HEK293 (cell line): ENCODE results near the gene CACNB2.

ENCODE experiments used
- GFI1B ChIP-seq: fragments of 450-650 bp; formaldehyde crosslinking; IDR thresholded peaks from 2 replicates; pipeline ENCODE4 v1.5.1; 2016; ENCODE audit warnings: missing biosample characterization, missing genetic modification characterization
- ZNF184 ChIP-seq: fragments of 450-650 bp; IDR thresholded peaks from 2 replicates; pipeline ENCODE4 v1.5.1; 2018; ENCODE audit warnings: missing biosample characterization, mild to moderate bottlenecking, missing genetic modification characterization
- ZNF747 ChIP-seq: fragments of 450-650 bp; formaldehyde crosslinking; IDR thresholded peaks from 2 replicates; pipeline ENCODE4 v1.5.1; 2016; ENCODE audit warnings: missing biosample characterization, missing genetic modification characterization
- TF ChIP-seq, protein P1 (sequence below): fragments of 450-650 bp; formaldehyde crosslinking; IDR thresholded peaks from 2 replicates; pipeline ENCODE4 v1.5.1; 2016; ENCODE audit warnings: missing biosample characterization, missing genetic modification characterization

DNA sequence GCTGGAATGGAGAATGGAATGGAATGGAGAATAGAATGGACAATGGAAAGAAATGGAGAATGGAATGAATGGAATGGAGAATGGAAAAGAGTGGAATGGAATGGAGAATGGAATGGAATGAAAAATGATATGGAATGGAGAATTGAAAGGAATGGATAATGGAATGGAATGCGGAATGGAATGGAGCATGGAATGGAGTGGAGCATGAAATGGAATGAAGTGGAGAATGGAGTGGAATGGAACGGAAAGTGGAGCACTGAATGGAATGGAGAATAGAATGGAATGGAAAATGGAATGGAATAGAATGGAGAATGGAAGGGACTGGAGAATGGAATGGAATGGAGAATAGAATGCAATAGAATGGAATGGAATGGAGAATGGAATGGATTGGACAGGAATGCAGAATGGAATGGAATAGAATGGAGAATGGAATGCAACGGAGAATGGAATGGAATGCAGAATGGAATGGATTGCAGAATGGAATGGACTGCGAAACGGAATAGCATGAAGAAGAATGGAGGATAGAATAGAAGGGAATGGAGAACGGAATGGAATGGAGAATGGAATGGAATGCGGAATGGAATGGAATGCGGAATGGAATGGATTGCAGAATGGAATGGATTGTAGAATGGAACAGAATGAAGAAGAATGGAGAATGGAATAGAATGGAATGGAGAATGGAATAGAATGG lies 421.8 kb downstream of the CACNB2 start:
- TF ChIP-seq ZNF184 (tag by site-specific recombination) (no peak), GFI1B (tag by site-specific recombination) (no peak), ZNF747 (no peak)
- TF ChIP-seq, protein P1, sequence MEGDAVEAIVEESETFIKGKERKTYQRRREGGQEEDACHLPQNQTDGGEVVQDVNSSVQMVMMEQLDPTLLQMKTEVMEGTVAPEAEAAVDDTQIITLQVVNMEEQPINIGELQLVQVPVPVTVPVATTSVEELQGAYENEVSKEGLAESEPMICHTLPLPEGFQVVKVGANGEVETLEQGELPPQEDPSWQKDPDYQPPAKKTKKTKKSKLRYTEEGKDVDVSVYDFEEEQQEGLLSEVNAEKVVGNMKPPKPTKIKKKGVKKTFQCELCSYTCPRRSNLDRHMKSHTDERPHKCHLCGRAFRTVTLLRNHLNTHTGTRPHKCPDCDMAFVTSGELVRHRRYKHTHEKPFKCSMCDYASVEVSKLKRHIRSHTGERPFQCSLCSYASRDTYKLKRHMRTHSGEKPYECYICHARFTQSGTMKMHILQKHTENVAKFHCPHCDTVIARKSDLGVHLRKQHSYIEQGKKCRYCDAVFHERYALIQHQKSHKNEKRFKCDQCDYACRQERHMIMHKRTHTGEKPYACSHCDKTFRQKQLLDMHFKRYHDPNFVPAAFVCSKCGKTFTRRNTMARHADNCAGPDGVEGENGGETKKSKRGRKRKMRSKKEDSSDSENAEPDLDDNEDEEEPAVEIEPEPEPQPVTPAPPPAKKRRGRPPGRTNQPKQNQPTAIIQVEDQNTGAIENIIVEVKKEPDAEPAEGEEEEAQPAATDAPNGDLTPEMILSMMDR (tag by site-specific recombination), result no peak
